CMK (cell line): Measurements from ENCODE around the gene TPSAB1.
"Not testable (repeated sequence)": the region's sequence is repeated elsewhere in the genome, so short reads cannot be mapped to it uniquely, and the experiment has no call there.

Experiments used
- DNase-seq: peaks from one replicate; pipeline ENCODE4 v3.0.0-alpha.2; 2010; ENCODE audit warnings: low read depth

TPSAB1 gene

GRCh38 chr16:1240436-1240835 lies at the start of gene TPSAB1:
TSS of gene TPSAB1 (plus strand) at chr16:1240705. CDS start at chr16:1240939, 234 bp downstream.
- DNase-seq, result not testable (repeated sequence)

GRCh38 chr16:1190789-1191188 lies 49.7 kb upstream of the TPSAB1 start:
- DNase-seq, result not testable (repeated sequence)

GRCh38 chr16:1192384-1193073 lies 48.0 kb upstream of the TPSAB1 start:
- no peak for DNase-seq

- DNase-seq, result no peak
Observed at GRCh38 chr16:1193143-1193824, 47.2 kb upstream of the TPSAB1 start.

- no peak for DNase-seq
Observed at GRCh38 chr16:1193825-1194581, 46.5 kb upstream of the TPSAB1 start.

GRCh38 chr16:1194665-1195392 lies 45.7 kb upstream of the TPSAB1 start:
- no peak for DNase-seq

- no peak for DNase-seq
Observed at GRCh38 chr16:1195393-1195666, 45.2 kb upstream of the TPSAB1 start.

- DNase-seq, result no peak
Observed at GRCh38 chr16:1196494-1196893, 44.0 kb upstream of the TPSAB1 start.

- no peak for DNase-seq
Observed at GRCh38 chr16:1197237-1197866, 43.2 kb upstream of the TPSAB1 start.

GRCh38 chr16:1198194-1198593 lies 42.3 kb upstream of the TPSAB1 start:
- no peak for DNase-seq

- not testable (repeated sequence) for DNase-seq
Observed at GRCh38 chr16:1198671-1199346, 41.7 kb upstream of the TPSAB1 start.

GRCh38 chr16:1199347-1200013 lies 41.0 kb upstream of the TPSAB1 start:
- no peak for DNase-seq

GRCh38 chr16:1200014-1200627 lies 40.4 kb upstream of the TPSAB1 start:
- DNase-seq, result no peak

- DNase-seq, result no peak
Observed at GRCh38 chr16:1201444-1201843, 39.1 kb upstream of the TPSAB1 start.

- DNase-seq, result no peak
Observed at GRCh38 chr16:1202274-1202673, 38.2 kb upstream of the TPSAB1 start.

GRCh38 chr16:1204933-1205332 lies 35.6 kb upstream of the TPSAB1 start:
- no peak for DNase-seq

- DNase-seq, result no peak
Observed at GRCh38 chr16:1206326-1206725, 34.2 kb upstream of the TPSAB1 start.

GRCh38 chr16:1206786-1207185 lies 33.7 kb upstream of the TPSAB1 start:
- DNase-seq, result no peak

- peak; percentile 54 for DNase-seq
Observed at GRCh38 chr16:1208239-1208830, 32.2 kb upstream of the TPSAB1 start.

- DNase-seq, result no peak
Observed at GRCh38 chr16:1209081-1209480, 31.4 kb upstream of the TPSAB1 start.
